Stimulated activated CD4-positive, alpha-beta T cell treated with anti-CD3 and anti-CD28 coated beads, Interleukin-12 subunit alpha, Interleukin-12 subunit beta, amount 100 ng/mL, for 48 hours (primary cell): ENCODE data around the gene TMEM119.

ENCODE experiments used
- DNase-seq, 3 donors: peaks; one replicate each; pipeline ENCODE4 v3.0.0-alpha.2; 2020; ENCODE audit warnings: low read depth in 2 of 3, low spot score in 1 of 3

TMEM119 gene

DNA sequence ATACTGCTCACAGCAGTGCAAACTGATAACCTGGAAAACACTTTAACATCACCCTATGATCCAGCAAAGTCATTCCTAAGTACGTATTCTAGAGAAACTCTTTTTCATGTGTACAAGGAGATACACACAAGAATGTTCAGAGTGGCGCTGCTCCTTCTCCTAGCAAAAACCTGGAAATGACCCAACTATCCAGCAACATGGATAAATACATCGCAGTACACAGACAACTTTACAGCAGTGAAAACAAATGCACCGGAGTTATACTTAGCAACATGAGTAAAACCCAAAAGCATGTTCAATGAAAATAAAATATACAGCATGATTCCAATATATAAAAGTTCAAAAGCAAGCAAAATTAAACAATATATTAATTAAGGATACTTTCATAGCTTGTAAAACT, 55.6 kb downstream of the TMEM119 start:
- no peak for DNase-seq
